GM21423 (cell line): ENCODE results near the gene MATK.

Experiments used
- ATAC-seq: cut with Tn5 transposase; IDR thresholded peaks from one replicate; pipeline ENCODE4 v1.9.1; 2021; ENCODE audit warnings: mild to moderate bottlenecking, moderate library complexity; ENCODE audit not compliant: unreplicated experiment

The MATK gene

GRCh38 chr19:3790209-3790734 lies 4.1 kb upstream of the MATK start:
- no peak for ATAC-seq

- no peak for ATAC-seq
Measured at GRCh38 chr19:3788996-3789778, 3.0 kb upstream of the MATK start.

- ATAC-seq: no peak
Measured at GRCh38 chr19:3785451-3785937, 687 bp downstream of the MATK start.

DNA sequence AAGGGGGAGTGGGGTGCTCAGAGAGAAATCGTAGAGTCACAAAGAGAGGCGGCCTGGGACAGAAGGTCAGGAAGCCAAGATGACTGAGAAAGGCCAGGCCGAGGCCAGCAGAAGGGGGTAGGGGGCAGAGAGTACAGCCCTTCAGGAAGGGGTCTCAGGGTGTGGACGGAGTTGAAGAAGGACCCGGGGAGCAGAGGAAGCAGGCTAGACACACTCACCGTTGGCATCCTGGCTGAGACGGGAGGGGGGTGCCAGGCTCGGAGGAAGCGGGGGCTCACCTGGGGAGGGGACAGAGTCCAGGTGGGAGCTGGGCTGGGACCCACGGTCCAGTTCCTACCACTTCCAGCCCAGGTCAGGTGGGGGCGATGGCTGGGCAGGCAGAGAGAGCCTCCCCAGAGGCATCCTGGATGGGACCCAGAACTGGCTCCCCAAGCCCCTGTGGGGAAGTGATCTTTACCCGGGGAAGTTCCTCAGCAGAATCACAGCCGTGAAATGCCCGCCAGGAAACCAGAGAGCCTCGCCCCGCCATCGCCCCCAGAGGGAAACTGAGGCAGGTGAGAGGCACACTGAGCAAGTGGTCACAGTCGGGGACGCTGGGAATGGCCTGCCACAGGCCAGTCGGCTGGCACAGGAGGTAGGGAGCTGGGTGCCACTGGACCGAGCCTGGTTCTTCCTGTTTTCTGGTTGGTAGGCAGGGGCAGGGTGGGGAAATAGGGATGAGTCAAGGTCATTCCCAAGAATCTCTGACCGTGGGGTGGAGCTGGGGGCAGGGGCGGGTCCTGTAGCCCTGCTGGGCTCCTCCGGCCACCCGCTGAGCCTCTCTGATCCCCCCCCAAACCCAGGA lies 1.4 kb downstream of the MATK start:
- no peak for ATAC-seq

DNA sequence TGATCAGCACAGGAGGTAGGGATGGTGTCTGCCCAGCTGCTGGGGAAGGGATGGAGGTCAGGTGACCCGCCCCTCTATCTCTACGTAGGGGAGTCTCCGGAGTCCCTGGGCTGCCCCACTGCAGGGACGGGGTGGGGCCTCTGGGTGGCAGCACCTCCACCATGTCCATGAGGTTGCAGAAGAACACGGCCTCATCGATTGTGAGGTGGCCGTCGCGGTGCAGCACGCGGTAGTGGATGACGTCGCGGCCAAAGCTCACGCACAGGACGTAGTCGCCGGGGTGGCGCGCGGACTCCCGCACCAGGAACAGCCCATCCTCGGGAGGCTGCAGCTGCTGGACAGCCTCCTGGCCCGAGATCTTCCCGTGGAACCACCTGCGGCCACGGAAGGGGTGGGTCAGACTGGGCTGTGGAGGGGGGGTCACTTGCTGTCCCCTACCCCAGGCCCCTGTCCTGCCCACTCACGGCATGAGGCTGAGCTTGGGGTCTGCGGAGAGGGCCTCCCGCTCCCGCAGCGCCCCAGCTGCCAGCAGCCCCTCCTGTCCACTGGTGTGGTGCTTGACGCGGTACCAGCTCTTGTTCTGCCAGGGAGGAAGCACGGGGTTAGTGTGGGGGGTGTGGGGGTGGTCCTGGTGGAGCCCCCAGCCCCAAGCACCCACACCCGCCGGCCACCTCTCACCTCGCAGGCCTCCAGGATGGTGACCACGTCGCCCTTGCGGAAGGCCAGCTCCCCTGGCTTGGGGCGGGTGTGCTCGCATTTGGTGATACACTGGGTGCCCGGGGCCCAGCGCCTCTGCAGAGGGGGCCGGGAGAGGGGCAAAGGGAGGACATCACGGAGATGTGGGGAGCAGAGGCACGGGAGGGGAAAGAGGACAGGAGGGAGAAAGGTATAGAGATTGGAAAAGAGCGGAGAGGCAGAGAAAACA lies 2.3 kb downstream of the MATK start:
- ATAC-seq: no peak

- no peak for ATAC-seq
Measured at GRCh38 chr19:3782903-3783302, 3.3 kb downstream of the MATK start.

GRCh38 chr19:3782330-3782729 lies 3.9 kb downstream of the MATK start:
- no peak for ATAC-seq

GRCh38 chr19:3781603-3782002 lies 4.6 kb downstream of the MATK start:
- no peak for ATAC-seq

DNA sequence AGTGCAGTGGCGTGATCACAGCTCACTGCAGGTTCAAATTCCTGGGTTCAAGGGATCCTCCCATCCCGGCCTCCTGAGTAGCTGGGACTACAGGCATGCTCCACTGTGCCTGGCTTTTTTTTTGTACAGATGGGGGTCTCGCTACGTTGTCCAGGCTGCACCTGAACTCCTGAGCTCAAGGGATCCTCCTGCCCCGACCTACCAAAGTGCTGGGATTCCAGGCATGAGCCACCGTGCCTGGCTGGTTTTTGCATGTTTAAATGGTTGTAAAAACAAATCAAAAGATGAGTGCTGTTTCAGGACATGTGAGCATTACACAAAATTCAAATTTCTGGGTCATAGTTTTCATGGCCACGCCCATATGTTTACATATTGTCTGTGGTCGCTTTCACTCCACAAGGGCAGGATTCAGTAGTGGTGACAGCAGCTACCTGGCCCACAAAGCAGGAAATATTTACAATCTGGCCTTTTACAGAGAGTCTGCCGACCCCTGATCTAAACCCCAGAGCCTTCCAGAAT lies 5.3 kb downstream of the MATK start:
- ATAC-seq: no peak

DNA sequence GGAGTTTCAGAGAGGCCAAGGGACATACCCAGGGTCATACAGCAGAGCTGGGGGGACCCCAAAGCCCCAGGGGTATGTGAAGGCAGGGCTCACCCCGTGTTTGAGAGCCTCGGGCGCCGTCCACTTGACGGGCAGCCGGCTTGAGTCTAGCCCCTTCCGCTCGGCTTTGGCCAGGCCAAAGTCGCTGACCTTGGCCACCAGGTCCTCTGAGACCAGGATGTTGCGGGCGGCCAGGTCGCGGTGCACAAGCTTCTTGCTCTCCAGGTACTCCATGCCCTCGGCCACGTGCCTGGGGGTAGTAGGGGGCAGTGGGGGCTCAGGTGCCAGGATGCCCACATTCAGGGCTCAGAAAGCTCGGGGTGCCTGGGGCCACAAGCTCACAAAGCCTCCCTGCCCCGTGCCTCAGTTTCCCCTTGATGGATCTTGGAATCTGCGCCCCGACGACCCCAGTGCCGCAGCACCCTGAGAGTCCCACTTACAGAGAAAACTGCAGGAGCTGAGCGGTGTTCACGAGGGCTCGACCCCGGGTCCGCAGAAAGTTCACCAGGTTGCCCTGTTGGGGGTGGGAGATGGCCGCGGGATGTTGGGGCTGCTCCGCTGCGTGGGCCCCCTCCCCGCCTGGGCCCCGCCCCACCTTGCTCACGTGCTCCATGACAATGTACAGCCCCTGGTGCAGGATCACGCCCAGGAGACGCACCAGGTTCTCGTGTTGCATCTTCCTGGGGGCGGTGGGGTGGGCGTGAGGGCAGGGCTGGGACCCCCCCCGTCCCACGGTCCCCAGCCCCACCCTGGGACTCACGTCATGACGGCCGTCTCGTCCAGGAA lies 7.1 kb downstream of the MATK start:
- ATAC-seq: no peak

DNA sequence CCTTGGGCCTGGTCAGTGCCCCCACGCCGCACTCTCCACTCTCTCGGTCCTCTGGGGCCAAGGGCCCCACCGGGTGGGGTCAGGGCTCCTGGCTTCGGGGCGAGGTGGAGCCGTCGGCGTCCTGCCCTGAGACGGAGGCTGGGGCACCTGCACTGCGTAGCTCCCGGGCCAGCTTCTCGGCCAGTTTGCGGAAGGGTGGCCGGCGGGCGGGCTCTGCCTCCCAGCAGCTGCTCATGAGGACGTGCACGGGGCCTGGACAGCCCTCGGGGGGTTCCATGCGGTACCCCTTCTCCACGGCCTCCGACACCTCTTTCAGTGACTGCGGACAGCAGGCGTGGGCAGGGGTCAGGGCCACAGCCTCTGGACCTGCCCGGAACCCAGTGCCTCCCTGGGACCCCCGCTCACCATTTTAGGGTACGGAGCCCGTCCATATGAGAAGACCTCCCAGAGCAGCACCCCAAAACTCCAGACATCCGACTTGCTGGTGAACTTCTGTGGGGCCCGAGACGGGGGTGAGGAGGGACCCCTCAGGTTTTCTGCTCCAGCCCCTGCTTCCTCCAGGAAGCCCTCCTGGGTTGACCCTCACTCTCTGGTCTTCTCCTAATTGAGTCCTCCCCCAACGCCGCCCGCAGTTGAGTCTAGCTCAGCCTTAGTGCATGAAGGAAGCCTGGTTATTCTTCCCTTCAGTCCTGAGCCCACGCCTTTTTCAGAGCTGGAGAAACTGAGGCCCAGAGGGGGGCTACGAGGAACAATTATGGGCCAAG lies 7.9 kb downstream of the MATK start:
- no peak for ATAC-seq

DNA sequence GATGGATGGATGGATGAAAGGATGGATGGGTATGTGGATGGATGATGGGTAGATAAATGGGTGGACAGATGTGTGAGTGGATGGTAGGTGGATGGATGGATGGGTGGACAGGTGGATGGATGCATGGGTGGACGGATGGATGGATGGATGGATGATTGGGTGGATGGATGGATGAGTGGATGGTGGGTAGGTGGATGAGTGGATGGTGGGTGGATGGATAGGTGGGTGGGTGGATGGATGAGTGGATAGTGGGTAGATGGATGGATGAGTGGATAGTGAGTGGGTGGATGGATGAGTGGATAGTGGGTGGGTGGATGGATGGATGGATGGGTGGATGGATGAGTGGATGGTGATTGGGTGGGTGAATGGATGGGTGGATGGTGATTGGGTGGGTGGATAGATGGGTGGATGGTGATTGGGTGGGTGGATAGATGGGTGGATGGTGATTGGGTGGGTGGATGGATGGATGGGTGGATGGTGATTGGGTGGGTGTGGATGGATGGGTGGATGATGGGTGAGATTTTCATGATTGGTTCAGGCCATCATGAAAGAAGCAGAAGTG lies 9.6 kb downstream of the MATK start:
- ATAC-seq: no peak

DNA sequence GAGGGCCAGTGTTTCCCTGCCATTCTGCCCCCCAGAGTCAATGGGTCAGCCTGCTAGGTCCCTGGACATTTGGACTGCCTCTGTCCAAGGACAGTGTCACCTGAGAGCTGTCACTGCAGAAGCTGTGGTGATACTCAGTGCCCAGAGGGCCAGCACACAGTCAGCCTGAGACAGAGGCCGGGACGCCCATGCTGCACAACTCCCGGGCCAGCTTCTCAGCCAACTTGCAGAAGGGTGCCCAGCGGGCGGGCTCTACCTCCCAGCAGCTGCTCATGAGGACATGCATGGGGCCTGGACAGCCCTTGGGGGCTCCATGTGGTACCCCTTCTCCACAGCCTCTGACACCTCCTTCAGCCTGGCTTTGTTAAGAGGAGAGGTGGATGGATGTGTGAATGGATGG lies 10.3 kb downstream of the MATK start:
- ATAC-seq: no peak

DNA sequence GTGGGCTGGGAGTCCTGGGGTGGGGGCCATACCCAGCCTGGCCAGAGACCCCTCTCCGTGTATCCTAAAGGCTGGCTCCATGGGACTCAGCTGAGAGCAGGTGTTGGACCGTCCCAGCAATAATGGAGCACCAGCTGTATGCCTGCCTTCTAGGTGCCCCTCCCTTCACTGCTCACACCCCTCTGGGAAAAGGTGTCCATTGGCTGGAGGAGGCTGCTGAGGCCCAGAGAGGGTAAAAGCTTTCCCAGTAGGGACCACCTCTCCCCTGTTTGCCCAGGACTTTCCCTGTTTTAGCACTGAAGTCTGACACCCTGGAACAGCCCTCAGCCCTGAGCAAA lies 10.8 kb downstream of the MATK start:
- no peak for ATAC-seq

- no peak for ATAC-seq
Measured at GRCh38 chr19:3774621-3775373, 11.4 kb downstream of the MATK start.

GRCh38 chr19:3773814-3774515 lies 12.2 kb downstream of the MATK start:
- no peak for ATAC-seq

GRCh38 chr19:3771906-3772455 lies 14.2 kb downstream of the MATK start, which contains the start of gene RAX2:
TSS of gene RAX2 (minus strand) at chr19:3772228. CDS start at chr19:3771742, 486 bp downstream.
- ATAC-seq: no peak
